Kasumi-1 (cell line): ENCODE measurements around the gene PRKAR2B.

Source experiments
- DNase-seq, 2 experiments: peaks; one replicate each; lab custom pipeline; 2025; lab: John Stamatoyannopoulos, UW

PRKAR2B gene

DNA sequence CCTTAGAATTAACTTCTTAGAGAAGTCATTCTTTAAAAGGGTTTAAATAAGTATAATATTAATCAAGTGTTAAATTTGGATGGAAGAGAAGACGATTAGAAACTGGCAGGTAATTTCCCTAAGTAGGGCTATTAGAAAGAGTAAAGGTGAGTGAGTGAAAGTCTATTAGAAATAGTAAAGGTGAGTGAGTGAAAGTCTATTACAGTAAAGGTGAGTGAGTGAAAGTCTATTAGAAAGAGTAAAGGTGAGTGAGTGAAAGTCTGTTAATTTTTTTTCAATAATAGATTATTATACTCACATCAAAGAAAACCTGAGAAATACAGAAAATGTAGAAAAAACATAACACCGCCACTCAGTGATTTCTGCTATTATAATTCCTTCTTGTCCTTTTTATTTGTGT lies 113.5 kb downstream of the PRKAR2B start:
- DNase-seq = no peak

- DNase-seq = no peak
These were observed 115.9 kb downstream of the PRKAR2B start for GRCh38 chr7:107160389-107160788.

- DNase-seq = no peak
These were observed 116.9 kb downstream of the PRKAR2B start for GRCh38 chr7:107161415-107161814.

DNA sequence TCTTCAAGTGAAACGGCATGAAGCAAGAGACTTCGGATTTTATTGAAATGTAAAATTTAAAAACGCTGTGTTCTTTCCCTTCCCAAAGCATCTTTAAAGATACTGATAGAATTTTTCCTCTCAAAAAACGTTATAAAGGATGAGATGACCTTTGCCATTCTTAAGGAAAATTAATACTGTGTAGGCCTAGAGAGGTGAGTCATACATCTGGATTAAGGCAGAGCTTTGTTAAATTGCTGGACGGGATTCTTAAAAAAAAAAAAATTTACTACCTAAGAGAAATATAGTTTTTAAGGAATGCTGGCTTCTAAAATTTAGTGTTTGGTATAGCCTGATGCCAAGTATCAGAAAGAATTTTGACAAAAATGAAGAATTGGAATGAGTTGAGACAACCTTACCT lies 118.0 kb downstream of the PRKAR2B start:
- no peak for DNase-seq

GRCh38 chr7:107164092-107164491 lies 119.6 kb downstream of the PRKAR2B start:
- DNase-seq = no peak

GRCh38 chr7:107165341-107165740 lies 120.8 kb downstream of the PRKAR2B start:
- DNase-seq = no peak

DNA sequence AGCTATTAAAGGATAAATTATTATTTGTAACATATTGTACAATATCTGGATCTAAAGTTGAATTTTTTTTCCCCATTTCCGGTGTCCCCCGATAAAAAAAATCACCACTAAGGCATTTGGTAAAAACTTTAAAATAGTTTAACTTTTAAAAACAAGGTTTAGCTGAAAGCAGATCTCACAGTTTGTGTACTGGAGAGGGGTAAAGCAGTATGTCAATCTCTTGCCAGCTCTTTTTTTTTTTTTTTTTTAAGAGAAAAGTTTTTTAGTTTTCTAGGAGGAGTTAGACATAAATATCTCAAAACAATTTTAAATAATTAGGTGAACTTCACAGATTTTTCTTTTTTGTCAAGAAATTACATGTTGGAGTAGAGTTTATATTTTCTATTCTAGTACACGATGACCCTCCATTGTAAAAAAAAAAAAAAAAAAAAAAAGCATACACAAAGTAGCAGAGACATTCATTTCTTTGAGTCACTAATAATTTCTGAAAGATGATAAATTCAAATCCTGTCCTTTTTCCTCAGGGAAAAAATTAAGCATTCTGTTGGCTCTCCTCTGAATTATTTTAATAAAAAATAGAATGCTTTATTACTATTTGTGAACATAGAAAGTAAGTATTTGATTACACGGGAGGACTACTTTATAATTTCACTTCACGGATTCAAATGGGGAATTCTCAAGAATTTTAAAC lies 122.4 kb downstream of the PRKAR2B start:
- no peak for DNase-seq

GRCh38 chr7:107167483-107168232 lies 123.2 kb downstream of the PRKAR2B start:
- DNase-seq = peak; percentile 81 to 89

GRCh38 chr7:107168233-107169119 lies 124.0 kb downstream of the PRKAR2B start, which contains the start of gene HBP1:
TSS of gene HBP1 (plus strand) at chr7:107169003. CDS start at chr7:107179894, 10,891 bp downstream.
- DNase-seq = peak; percentile 99

GRCh38 chr7:107169120-107170050 lies 124.9 kb downstream of the PRKAR2B start:
- peak; percentile 84 to 90 for DNase-seq

GRCh38 chr7:107170051-107170915 lies 125.8 kb downstream of the PRKAR2B start:
- peak in 1 of 2 experiments; percentile 49 for DNase-seq

- DNase-seq = no peak
These were observed 127.0 kb downstream of the PRKAR2B start for GRCh38 chr7:107171496-107171895.

- DNase-seq = no peak
These were observed 127.9 kb downstream of the PRKAR2B start for GRCh38 chr7:107172276-107173032.

DNA sequence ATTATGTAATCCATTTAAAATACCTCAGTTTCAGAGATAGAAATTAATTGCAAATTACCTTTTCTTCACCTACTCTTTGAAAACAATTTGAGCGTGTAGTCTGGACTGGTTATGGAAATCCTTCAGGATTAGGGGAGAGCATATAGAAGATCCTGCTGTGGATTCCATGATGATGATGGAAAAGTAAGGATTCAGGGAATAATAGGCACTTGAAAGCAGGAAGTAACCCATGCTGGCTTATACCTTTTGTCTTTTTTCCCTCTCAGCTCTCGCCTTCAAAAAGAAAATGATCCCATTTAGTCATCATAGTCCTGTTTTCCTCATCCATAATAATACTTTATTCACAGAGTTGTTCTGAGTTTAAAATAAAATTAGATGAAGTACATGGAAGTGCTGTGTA lies 128.7 kb downstream of the PRKAR2B start:
- no peak for DNase-seq

- DNase-seq = no peak
These were observed 129.3 kb downstream of the PRKAR2B start for GRCh38 chr7:107173691-107174406.

DNA sequence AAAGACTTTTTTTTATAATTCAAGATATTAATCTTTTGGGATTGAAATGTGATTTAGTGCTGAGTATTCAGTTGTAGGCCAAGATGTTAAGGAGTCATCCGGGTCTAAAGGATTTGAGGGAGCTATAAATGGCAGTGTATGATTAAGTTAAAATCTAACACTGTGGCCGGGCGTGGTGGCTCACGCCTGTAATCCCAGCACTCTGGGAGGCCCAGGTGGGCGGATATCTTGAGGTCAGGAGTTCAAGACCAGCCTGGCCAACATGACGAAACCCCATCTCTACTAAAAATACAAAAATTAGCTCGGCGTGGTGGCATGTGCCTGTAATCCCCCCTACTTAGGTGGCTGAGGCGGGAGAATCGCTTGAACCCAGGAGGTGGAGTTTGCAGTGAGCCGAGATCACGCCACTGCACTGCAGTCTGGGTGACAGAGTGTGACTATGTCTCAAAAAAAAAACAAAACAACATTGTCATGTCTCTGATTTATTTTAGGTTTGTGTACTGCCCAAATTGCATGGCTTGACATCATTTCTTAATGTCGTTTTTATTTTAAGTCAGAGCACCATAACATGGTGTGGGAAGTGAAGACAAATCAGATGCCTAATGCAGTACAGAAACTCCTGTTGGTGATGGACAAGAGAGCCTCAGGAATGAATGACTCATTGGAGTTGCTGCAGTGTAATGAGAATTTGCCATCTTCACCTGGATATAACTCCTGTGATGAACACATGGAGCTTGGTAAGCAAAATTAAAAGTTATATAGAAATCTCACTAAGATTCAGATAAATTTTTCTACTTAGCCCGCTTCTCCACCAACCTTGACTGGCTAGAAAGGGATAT lies 135.0 kb downstream of the PRKAR2B start:
- no peak for DNase-seq

DNA sequence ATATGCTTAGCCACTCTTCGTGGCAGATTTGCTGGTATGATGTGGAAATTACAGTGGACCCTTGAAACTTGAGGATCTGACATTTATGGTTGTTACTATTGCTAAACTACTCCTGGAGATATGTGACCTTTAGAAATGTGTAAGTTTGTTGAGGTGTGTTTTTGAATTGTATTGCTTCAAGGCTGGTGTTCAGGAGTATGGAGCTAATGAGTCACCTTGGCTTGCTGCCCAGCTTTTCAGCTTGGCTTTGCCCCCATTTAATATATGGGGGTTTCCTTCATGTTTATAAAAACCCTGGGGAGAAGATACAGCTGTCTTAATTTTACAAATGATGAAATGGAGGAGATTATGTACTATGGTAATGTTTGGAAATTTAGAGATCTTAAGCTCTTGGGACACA lies 135.9 kb downstream of the PRKAR2B start:
- DNase-seq = no peak

DNA sequence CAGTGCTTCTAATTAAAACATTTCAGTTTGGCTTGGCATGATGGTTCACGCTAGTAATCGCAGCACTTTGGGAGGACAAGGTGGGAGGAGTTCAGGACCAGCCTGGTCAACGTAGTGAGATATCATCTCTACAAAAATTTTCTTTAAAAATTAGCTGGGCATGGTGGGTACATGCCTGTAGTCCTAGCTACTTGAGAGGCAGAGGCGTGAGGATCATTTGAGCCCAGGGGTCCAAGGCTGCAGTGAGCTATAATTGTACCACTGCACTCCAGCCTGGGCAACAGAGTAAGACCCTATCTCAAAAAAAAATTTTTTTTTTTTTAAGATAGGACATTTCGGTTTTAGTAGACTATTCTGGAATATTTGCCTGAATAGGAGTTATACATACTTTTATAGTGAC lies 136.7 kb downstream of the PRKAR2B start:
- DNase-seq = no peak
